ENCODE results near the gene PIK3R4.

Gene PIK3R4

GRCh38 chr3:130640027-130640426 is 106.6 kb downstream of the PIK3R4 start:
- DNase-seq (ENCODE audit: low spot score) = no peak

GRCh38 chr3:130636480-130637234 is 110.0 kb downstream of the PIK3R4 start:
- no peak for DNase-seq (ENCODE audit: low spot score)

GRCh38 chr3:130635978-130636377 is 110.7 kb downstream of the PIK3R4 start:
- DNase-seq (ENCODE audit: low spot score) = no peak

- no peak for DNase-seq (ENCODE audit: low spot score)
Observed at GRCh38 chr3:130635285-130635684, 111.3 kb downstream of the PIK3R4 start.
